B cell (primary cell): ENCODE results near the gene GBA2.

Experiments
- CTCF ChIP-seq: fragments of 200-600 bp; IDR thresholded peaks from one replicate; pipeline ENCODE4 v1.8.0; 2022; ENCODE audit warnings: antibody characterized with exemption, mild to moderate bottlenecking
- EZH2 ChIP-seq: IDR thresholded peaks from 2 replicates; pipeline ENCODE4 v1.6.1; 2012; ENCODE audit warnings: borderline replicate concordance, low read depth, mild to moderate bottlenecking, moderate library complexity, low read length; ENCODE audit not compliant: insufficient read depth, poor library complexity, severe bottlenecking

GRCh38 chr9:35711501-35712428 lies 37.3 kb downstream of the GBA2 start:
- no peak for TF ChIP-seq CTCF
- TF ChIP-seq EZH2: no peak
